ENCODE measurements around the gene QTRT2.

Gene QTRT2

DNA sequence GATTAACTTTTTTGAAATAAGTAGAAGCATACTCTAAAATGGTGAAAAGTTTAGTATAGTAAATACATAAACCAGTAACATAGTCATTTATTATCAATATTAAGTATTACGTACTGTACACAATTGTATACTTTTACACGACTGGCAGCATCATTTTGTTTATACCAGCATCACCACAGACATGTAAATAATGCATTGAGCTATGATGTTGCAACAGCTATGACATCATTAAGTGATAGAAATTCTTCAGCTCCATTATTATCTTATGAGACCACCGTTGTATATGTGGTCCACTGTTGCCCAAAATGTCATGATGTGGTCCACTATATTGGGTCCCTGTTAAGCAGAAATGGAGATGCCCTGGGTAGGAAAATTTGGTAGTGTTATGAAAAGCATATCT lies 71.0 kb downstream of the QTRT2 start:
- DNase-seq: no peak

DNA sequence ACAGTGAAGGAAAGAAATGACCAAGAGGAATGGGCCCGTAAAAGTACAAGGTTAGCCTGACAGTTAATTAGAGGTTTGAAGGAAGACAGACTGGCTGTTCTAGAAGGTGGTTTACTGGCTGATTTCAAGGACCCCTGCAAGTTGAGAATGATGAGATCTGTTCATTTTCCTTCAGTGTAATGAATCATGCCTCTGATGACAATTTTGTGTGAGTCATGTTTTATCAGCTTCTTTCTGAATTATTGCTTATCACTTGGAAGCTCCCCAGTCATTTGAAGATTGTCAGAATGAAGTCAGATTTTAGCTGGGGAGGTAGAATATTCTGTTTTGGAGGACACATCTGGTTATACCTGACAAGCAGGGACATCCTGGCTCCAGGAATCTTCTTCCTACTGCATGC lies 71.7 kb downstream of the QTRT2 start:
- no peak for DNase-seq

DNA sequence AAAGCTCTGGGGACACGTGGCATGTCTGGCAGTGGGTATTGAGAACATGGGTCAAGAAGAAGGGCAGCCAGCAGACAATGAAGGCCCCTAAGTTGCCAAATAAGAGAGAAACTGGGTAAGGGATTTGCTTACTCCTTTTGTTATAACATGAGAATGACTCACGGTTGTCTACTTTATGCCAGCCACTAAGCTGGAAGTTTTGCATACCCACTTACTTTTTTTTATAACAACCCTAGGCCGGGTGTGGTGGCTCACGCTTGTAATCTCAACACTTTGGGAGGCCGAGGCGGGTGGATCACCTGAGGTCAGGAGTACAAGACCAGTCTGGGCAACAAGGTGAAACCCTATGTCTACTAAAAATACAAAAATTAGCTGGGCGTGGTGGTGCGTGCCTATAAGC lies 72.3 kb downstream of the QTRT2 start:
- no peak for DNase-seq

DNA sequence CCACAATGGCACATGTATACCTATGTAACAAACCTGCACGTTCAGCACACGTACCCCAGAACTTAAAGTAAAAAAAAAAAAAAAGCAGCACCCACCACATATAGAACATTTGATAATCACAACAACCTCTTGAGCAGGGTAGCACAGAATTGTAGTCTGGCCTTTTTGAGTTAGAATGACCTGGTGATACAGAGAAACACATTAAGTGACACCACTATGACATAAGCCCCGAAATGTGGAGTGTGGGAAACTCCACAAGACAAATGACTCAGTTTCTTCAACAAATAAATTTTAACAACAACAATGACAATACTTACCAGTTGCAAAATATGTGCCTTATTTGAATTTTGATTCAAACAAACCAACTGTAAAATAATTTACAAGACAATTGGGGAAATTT lies 76.0 kb downstream of the QTRT2 start:
- DNase-seq: no peak

DNA sequence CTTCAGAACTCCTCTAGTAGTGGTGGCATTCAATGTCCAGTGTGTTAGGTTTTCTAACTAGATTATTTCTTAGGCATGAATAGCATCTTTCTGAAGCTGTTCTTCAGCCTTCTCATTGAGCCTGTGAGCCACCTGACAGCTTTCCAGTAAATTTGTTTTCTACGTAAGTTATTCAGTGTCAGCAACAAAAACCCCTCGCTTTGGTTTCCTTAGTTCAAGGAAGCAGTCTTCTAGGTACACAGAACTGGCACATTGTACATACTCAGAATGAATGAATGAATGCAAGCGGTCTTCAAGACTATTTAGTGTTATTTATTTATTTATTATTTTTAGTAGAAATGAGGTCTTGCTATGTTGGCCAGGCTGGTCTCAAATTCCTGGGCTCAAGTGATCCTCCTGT lies 77.4 kb downstream of the QTRT2 start:
- no peak for DNase-seq
